B cell (primary cell): ENCODE results near the gene WDR76. TPM values are rescaled to one million over a fixed set of nuclear protein-coding genes. Genes with fewer than 3 reads are reported as not detected.
"Not testable (repeated sequence)": the region's sequence is repeated elsewhere in the genome, so short reads cannot be mapped to it uniquely, and the experiment has no call there.

ENCODE experiments used
- ATAC-seq: fragments of 200-7000 bp; cut with Tn5 transposase; one replicate; pipeline ENCODE4 v1.10.0; 2021; ENCODE audit warnings: low read depth, mild to moderate bottlenecking, moderate number of reproducible peaks, moderate library complexity
- CTCF ChIA-PET: fragments of 350-600 bp; sonication (Branson Sonifier 250); formaldehyde crosslinking; loops from one replicate; lab custom pipeline; 2021; ENCODE audit warnings: antibody characterized with exemption, inconsistent platforms; lab: Charles Lee
- POLR2A ChIA-PET: fragments of 350-600 bp; sonication (Branson Sonifier 250); formaldehyde crosslinking; loops from one replicate; lab custom pipeline; 2021; ENCODE audit warnings: antibody characterized with exemption; lab: Charles Lee
- DNase-seq: peaks from one replicate; pipeline ENCODE4 v3.0.0; 2013
- H2AFZ ChIP-seq: 2 replicates; pipeline ENCODE4 v1.6.1; 2012; ENCODE audit warnings: mild to moderate bottlenecking, low read depth, low read length; ENCODE audit not compliant: insufficient read depth, poor library complexity, severe bottlenecking
- H3K27ac ChIP-seq, 2 donors: 1 replicate in 1 of 2; 2 replicates in 1 of 2; pipeline ENCODE4 v1.5.1; 2012 to 2013; ENCODE audit warnings: low read length in 2 of 2, mild to moderate bottlenecking in 2 of 2, moderate library complexity in 1 of 2
- H3K27me3 ChIP-seq, 4 experiments: fragments of 200-600 bp in 1 of 4; sonication (generic) in 1 of 4; replicated peaks in 1 of 4; 1 replicate in 2 of 4; 2 replicates in 2 of 4; pipeline versions ENCODE4 v1.6.1 to v1.7.0; 2013 to 2016; ENCODE audit warnings: low read length in 3 of 4, mild to moderate bottlenecking in 2 of 4, mixed read lengths in 1 of 4, moderate library complexity in 1 of 4; ENCODE audit not compliant: insufficient read depth in 4 of 4, control insufficient read depth in 3 of 4; ENCODE audit errors: control extremely low read depth in 1 of 4
- H3K36me3 ChIP-seq, 2 experiments: replicated peaks in 1 of 2; 1 replicate in 1 of 2; 2 replicates in 1 of 2; pipeline versions ENCODE4 v1.6.1 to v1.7.1; 2013; ENCODE audit warnings: low read length in 1 of 2; ENCODE audit not compliant: insufficient read depth in 2 of 2, control insufficient read depth in 1 of 2; ENCODE audit errors: control extremely low read depth in 1 of 2, extremely low read depth in 1 of 2
- H3K4me1 ChIP-seq, 2 donors: fragments of 200-600 bp in 1 of 2; sonication (generic) in 1 of 2; 1 replicate in 1 of 2; 2 replicates in 1 of 2; pipeline versions ENCODE4 v1.5.1 to v1.6.1; 2013 to 2017; ENCODE audit warnings: low read length in 2 of 2; ENCODE audit not compliant: control insufficient read depth in 2 of 2, insufficient read depth in 2 of 2
- H3K4me2 ChIP-seq: replicated peaks from 2 replicates; pipeline ENCODE3; 2012; ENCODE audit warnings: mild to moderate bottlenecking, low read depth, low read length; ENCODE audit not compliant: poor library complexity, severe bottlenecking
- H3K4me3 ChIP-seq, 5 experiments: fragments of 200-600 bp in 1 of 5; sonication (generic) in 1 of 5; 1 replicate in 3 of 5; 2 replicates in 2 of 5; pipeline versions ENCODE4 v1.5.1 to v1.7.0; 2011 to 2016; ENCODE audit warnings: low read length in 4 of 5, mild to moderate bottlenecking in 4 of 5, low read depth in 2 of 5, control low read depth in 1 of 5, moderate library complexity in 1 of 5; ENCODE audit not compliant: insufficient read depth in 1 of 5; ENCODE audit errors: control extremely low read depth in 1 of 5, extremely low read depth in 1 of 5
- H3K79me2 ChIP-seq: fragments of 200-600 bp; sonication (generic); one replicate; pipeline ENCODE4 v1.6.0; 2016; ENCODE audit warnings: low read length; ENCODE audit not compliant: control insufficient read depth, insufficient read depth
- H3K9ac ChIP-seq: fragments of 200-600 bp; sonication (generic); 2 replicates; pipeline ENCODE4 v1.6.1; 2017; ENCODE audit warnings: mild to moderate bottlenecking, low read length, moderate library complexity
- H3K9me3 ChIP-seq, 3 donors: one replicate each; pipeline versions ENCODE4 v1.6.1 to v1.7.1; 2013; ENCODE audit warnings: low read length in 2 of 3; ENCODE audit not compliant: control insufficient read depth in 2 of 3, insufficient read depth in 1 of 3; ENCODE audit errors: control extremely low read depth in 1 of 3
- H4K20me1 ChIP-seq: 2 replicates; pipeline ENCODE4 v1.6.0; 2012; ENCODE audit warnings: mild to moderate bottlenecking, low read length; ENCODE audit not compliant: insufficient read depth, control insufficient read depth, poor library complexity, severe bottlenecking
- H3K27ac Mint-ChIP-seq: one replicate; pipeline ENCODE4 v1.8.0; 2021; ENCODE audit warnings: mixed read lengths
- H3K27me3 Mint-ChIP-seq: one replicate; pipeline ENCODE4 v1.8.0; 2021; ENCODE audit warnings: mixed read lengths
- H3K4me1 Mint-ChIP-seq: one replicate; pipeline ENCODE4 v1.8.0; 2021; ENCODE audit warnings: mixed read lengths
- H3K4me3 Mint-ChIP-seq: one replicate; pipeline ENCODE4 v1.8.0; 2021; ENCODE audit warnings: mixed read lengths
- H3K9me3 Mint-ChIP-seq: one replicate; pipeline ENCODE4 v1.8.0; 2022; ENCODE audit warnings: mixed read lengths; ENCODE audit not compliant: insufficient read depth
- CTCF ChIP-seq: fragments of 200-600 bp; IDR thresholded peaks from one replicate; pipeline ENCODE4 v1.8.0; 2022; ENCODE audit warnings: antibody characterized with exemption, mild to moderate bottlenecking
- EZH2 ChIP-seq: IDR thresholded peaks from 2 replicates; pipeline ENCODE4 v1.6.1; 2012; ENCODE audit warnings: borderline replicate concordance, low read depth, mild to moderate bottlenecking, moderate library complexity, low read length; ENCODE audit not compliant: insufficient read depth, poor library complexity, severe bottlenecking
- WGBS: methylation state at CpG from one replicate; pipeline ENCODE4 v1.1.5; 2013; ENCODE audit warnings: missing lambda C conversion rate; ENCODE audit not compliant: insufficient coverage; 5-methylcytosine and 5-hydroxymethylcytosine counted together
- intact Hi-C: fragments of 100-400 bp; cut with micrococcal nuclease; formaldehyde crosslinking; loops from one replicate; pipeline ENCODE4 v1.10.0; 2022
- polyA plus RNA-seq: library from polyadenylated mRNA; depleted of rRNA; stranded (reverse); fragments of >200 nt; gene quantifications from 2 replicates; pipeline ENCODE4 v1.2.3, GENCODE V29; 2012
- total RNA-seq, 2 donors: library from RNA; stranded (reverse); fragments of 120-200 nt in 1 of 2; gene quantifications; 1 replicate in 1 of 2; 2 replicates in 1 of 2; pipeline versions ENCODE4 v1.2.3 to v1.2.4, GENCODE V29; 2013 to 2022

Gene WDR76
- total and polyA plus RNA-seq, 2 donors (not counting 1 experiment from before 2014, with no cell fraction given), result 1.9 to 12.7 TPM

DNA sequence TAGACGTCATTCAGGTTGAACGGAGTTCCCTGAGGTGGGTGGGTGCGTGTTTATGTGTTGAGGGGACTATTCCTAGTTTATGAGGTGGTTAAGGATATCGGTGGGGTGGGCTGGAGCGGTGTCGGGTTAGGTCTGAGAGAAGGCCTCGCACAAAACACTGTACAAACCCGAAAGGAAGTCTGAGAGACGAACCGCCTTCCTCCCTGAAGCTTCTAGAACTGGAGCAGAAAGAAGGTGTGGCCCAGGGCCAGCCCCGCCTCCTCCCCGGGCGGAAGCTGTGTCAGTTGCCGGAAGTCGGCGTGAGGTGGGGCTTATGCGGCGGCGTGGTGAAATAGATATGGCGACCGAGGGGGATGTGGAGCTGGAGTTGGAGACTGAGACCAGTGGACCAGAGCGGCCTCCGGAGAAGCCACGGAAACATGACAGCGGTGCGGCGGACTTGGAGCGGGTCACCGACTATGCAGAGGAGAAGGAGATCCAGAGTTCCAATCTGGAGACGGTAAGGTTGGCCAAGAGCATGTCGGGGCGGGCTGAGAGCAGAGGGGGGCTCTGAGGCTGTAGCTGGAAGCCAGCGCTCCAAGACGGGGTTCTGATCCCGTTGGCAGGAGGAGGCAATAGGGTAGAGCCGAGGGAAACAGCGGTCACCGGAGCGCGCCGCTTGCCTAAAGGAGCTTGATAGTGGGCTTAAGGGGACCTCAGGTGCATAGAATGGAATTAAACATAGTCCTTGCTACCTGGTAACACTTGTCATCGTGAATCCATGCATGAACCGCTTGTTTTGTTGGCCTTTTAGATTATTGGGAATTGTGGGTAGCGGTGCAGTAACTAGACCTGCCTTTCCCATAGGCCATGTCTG is 26.3 kb upstream of the WDR76 start, which contains the start of gene HYPK:
HYPK (plus strand) TSS at position 314 of the 856 bp plus-strand sequence; CDS start at position 338, 24 bp downstream.
- no peaks in the 10 kb centered on the region for H3K27me3 ChIP-seq
- H3K27ac Mint-ChIP-seq, result peak within 1 kb of the TSS; percentile 96
- H3K4me1 Mint-ChIP-seq, result peaks cover 44% of the 10 kb centered on the region
- H3K4me3 ChIP-seq, result peak within 1 kb of the TSS; percentile 85 to 99 (median 90)
- H3K9ac ChIP-seq, result peak within 1 kb of the TSS; percentile 90
- peak within 1 kb of the TSS; percentile 90 for H3K4me2 ChIP-seq
- H3K27me3 Mint-ChIP-seq, result no peaks in the 10 kb centered on the region
- H3K27ac ChIP-seq, result peak within 1 kb of the TSS; percentile 79 to 81
- peaks cover 0 to 9% (median 0%) of the 10 kb centered on the region in 3 donors for H3K9me3 ChIP-seq
- WGBS, result 9% methylated on average over 44 of the region's 44 CpGs
- ChIA-PET POLR2A (interaction anchor here (0.6 to 2.2 kb wide), 6 partner anchors 9 to 24 kb away, joined by 3 to 17 read pairs (median 6); partner anchors contain the start of genes ELL3, MFAP1 and SERF2), CTCF (interaction anchor here (0.8 to 2.0 kb wide), 7 partner anchors 9 to 30 kb away, joined by 3 to 18 read pairs (median 6); partner anchors contain the start of genes ELL3 and MFAP1)
- peak within 1 kb of the TSS; percentile 98 for H3K4me3 Mint-ChIP-seq
- intact Hi-C loops, result loop anchor here (1.0 to 5.0 kb wide), 4 partner anchors 8 to 33 kb away; partner anchors contain the start of genes MFAP1 and SERF2
- H3K36me3 ChIP-seq, result peaks cover 0 to 47% of the 10 kb centered on the region in 2 experiments
- peaks cover 17% of the 10 kb centered on the region for H4K20me1 ChIP-seq
- ATAC-seq, result peak; percentile 98
- H3K9me3 Mint-ChIP-seq, result no peaks in the 10 kb centered on the region
- TF ChIP-seq EZH2, result no peak
- no peak for TF ChIP-seq CTCF
- DNase-seq, result peak; percentile 92
- peak within 1 kb of the TSS; percentile 82 for H2AFZ ChIP-seq
- peaks cover 28% of the 10 kb centered on the region for H3K79me2 ChIP-seq
- H3K4me1 ChIP-seq, result peaks cover 14 to 27% of the 10 kb centered on the region in 2 donors

DNA sequence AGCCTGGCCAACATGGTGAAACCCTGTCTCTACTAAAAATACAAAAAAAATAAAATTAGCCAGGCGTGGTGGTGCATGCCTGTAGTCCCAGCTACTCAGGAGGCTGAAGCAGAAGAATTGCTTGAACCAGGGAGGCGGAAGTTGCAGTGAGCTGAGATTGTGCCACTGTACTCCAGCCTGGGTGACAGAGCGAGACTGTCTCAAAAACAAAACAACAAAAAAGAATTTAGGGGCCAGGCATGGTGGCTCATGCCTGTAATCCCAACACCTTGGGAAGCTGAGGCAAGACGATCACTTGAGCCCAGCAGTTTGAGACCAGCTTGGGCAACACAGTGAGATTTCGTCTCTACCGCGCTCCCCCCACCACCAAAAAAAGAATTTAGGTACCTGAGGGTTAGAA is 24.1 kb upstream of the WDR76 start:
- peaks cover 16 to 28% of the 10 kb centered on the region in 2 donors for H3K4me1 ChIP-seq
- H4K20me1 ChIP-seq, H3K9ac ChIP-seq, H3K4me2 ChIP-seq, H3K9me3 ChIP-seq, H2AFZ ChIP-seq, H3K27me3 ChIP-seq, H3K27me3 Mint-ChIP-seq, H3K9me3 Mint-ChIP-seq, H3K4me3 Mint-ChIP-seq, H3K4me3 ChIP-seq, ATAC-seq, H3K27ac Mint-ChIP-seq, DNase-seq, CTCF ChIA-PET, POLR2A ChIA-PET, H3K27ac ChIP-seq: not testable (repeated sequence)
- peaks cover 37% of the 10 kb centered on the region for H3K4me1 Mint-ChIP-seq
- intact Hi-C loops, result loop anchor here (5.0 kb wide), 1 partner anchor 35 kb away; no protein-coding TSS in a partner anchor
- 100% methylated on average over 4 of the region's 7 CpGs for WGBS
- H3K79me2 ChIP-seq, result peaks cover 28% of the 10 kb centered on the region
- H3K36me3 ChIP-seq, result peaks cover 0 to 45% of the 10 kb centered on the region in 2 experiments
